Gastroesophageal sphincter (tissue), 3 donors: Measurements from ENCODE around the gene SLC34A2.

ENCODE experiments used
- CTCF ChIP-seq, 4 experiments: fragments of 200-600 bp in 2 of 4; fragments of 450-650 bp in 2 of 4; sonication (generic) in 1 of 4; IDR thresholded peaks; one replicate each; pipeline ENCODE4 v1.5.1; 2017 to 2019; ENCODE audit warnings: antibody characterized with exemption in 4 of 4, mild to moderate bottlenecking in 2 of 4, moderate library complexity in 2 of 4
- EP300 ChIP-seq: sonication (generic); formaldehyde crosslinking; IDR thresholded peaks from one replicate; pipeline ENCODE4 v1.6.1; 2017; ENCODE audit warnings: antibody characterized with exemption, mild to moderate bottlenecking
- POLR2A ChIP-seq, 2 donors: fragments of 450-650 bp; IDR thresholded peaks; one replicate each; pipeline ENCODE4 v1.6.1; 2017; ENCODE audit warnings: antibody characterized with exemption in 2 of 2, mild to moderate bottlenecking in 2 of 2, moderate library complexity in 1 of 2

- TF ChIP-seq EP300 (no peak), CTCF (IDR thresholded peaks at IDR 0.05) (no peak), POLR2A (IDR thresholded peaks at IDR 0.05) (no peak)
These were observed at the start of gene SLC34A2 for GRCh38 chr4:25654971-25655963.
